Activated gamma-delta T cell (primary cell): ENCODE data around the gene TAS2R42.

Experiments
- DNase-seq: peaks from one replicate; lab custom pipeline; 2025; lab: John Stamatoyannopoulos, UW

TAS2R42 gene

DNA sequence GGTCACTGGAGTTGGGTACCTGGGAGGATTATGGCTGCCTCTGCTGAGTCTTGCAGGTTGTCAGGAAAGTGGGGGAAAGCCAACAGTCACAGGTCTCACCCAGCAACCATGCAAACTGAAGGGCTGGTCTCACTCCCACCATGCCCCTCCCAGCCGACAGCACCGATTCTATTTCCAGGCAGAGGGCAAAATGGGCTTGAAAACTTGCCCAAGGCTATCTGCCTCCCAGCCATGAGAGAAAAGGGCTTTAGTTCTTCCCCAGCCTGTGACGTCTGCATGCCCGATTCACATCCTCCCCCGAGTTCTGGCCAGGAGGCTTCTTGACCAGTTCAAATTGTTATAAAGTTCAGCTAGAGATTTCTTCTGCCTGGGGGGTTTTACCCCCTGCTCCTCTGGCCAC lies 42.4 kb downstream of the TAS2R42 start:
- DNase-seq = no peak

DNA sequence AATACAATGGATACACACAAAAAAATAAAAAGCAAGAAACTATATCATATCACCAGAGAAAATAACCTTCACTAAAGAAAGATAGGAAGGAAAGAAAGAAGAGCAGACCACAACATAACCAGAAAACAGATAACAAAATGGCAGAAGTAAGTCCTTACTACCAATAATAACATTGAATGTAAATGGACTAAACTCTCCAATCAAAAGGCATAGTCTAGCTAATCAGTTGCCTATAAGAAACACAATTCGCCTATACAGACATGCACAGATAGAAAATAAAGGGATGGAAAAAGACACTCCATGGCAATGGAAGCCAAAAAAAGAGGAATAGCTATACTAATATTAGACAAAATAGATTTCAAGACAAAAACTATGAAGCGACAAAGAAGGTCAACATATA lies 43.4 kb downstream of the TAS2R42 start:
- DNase-seq = no peak

DNA sequence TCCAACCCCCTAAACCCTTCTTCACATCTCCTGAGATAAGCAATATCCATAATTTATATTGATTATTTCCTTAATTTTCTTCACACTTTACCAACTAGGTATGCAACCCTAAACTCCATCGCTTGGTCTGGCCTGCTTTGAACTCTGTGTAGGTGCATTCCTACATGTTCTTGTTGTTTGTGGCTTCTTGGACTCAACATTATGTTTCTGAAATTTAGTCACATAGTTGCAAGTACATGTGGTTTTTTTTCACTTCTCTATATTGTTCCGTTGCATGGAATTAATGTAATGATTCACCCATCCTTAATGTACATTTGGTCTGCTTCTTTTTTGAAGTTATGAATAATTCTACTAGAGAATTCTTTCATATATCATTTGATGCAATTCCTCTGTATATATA lies 50.7 kb downstream of the TAS2R42 start:
- no peak for DNase-seq
